GM18519 (cell line): Measurements from ENCODE around the gene PTGES3L.
"Not testable (repeated sequence)": the region's sequence is repeated elsewhere in the genome, so short reads cannot be mapped to it uniquely, and the experiment has no call there.

Source experiments
- ATAC-seq: cut with Tn5 transposase; IDR thresholded peaks from one replicate; pipeline ENCODE4 v1.9.1; 2021; ENCODE audit warnings: mild to moderate bottlenecking, moderate library complexity; ENCODE audit not compliant: unreplicated experiment, low FRiP score

Gene PTGES3L

GRCh38 chr17:42985225-42985624 lies 5.3 kb upstream of the PTGES3L start:
- no peak for ATAC-seq

- ATAC-seq = no peak
Observed at GRCh38 chr17:42982266-42982665, 2.4 kb upstream of the PTGES3L start.

GRCh38 chr17:42980766-42981397 lies 1.0 kb upstream of the PTGES3L start:
- ATAC-seq = no peak

GRCh38 chr17:42980274-42980765 lies 440 bp upstream of the PTGES3L start, which contains the start of gene RUNDC1:
RUNDC1 (plus strand) TSS chr17:42980565; CDS start chr17:42980577, 12 bp downstream.
- no peak for ATAC-seq

- not testable (repeated sequence) for ATAC-seq
Observed at GRCh38 chr17:42975701-42976100, 4.2 kb downstream of the PTGES3L start.

GRCh38 chr17:42975265-42975664 lies 4.6 kb downstream of the PTGES3L start:
- no peak for ATAC-seq

GRCh38 chr17:42973323-42973722 lies 6.6 kb downstream of the PTGES3L start:
- ATAC-seq = not testable (repeated sequence)

GRCh38 chr17:42971589-42971988 lies 8.3 kb downstream of the PTGES3L start:
- ATAC-seq = no peak

- ATAC-seq = no peak
Observed at GRCh38 chr17:42969001-42969581, 10.8 kb downstream of the PTGES3L start.

- ATAC-seq = no peak
Observed at GRCh38 chr17:42967925-42968324, 12.0 kb downstream of the PTGES3L start.

GRCh38 chr17:42964161-42964932 lies 15.5 kb downstream of the PTGES3L start, which contains the start of gene AARSD1:
AARSD1 (minus strand) TSS chr17:42964454; CDS start chr17:42964440, 14 bp downstream.
- ATAC-seq = no peak

GRCh38 chr17:42953669-42954068 lies 26.2 kb downstream of the PTGES3L start:
- no peak for ATAC-seq

GRCh38 chr17:42950044-42950783 lies 29.7 kb downstream of the PTGES3L start:
- no peak for ATAC-seq

- ATAC-seq = no peak
Observed at GRCh38 chr17:42946812-42947211, 33.1 kb downstream of the PTGES3L start.

- no peak for ATAC-seq
Observed at GRCh38 chr17:42944211-42944610, 35.7 kb downstream of the PTGES3L start.

- no peak for ATAC-seq
Observed at GRCh38 chr17:42937712-42938596, 41.9 kb downstream of the PTGES3L start.

GRCh38 chr17:42929497-42929844 lies 50.4 kb downstream of the PTGES3L start:
- ATAC-seq = no peak

- ATAC-seq = no peak
Observed at GRCh38 chr17:42928714-42929496, 51.0 kb downstream of the PTGES3L start.

- ATAC-seq = no peak
Observed at GRCh38 chr17:42924891-42925290, 55.0 kb downstream of the PTGES3L start.
